Measurements from ENCODE around the gene PPM1H.

The PPM1H gene

DNA sequence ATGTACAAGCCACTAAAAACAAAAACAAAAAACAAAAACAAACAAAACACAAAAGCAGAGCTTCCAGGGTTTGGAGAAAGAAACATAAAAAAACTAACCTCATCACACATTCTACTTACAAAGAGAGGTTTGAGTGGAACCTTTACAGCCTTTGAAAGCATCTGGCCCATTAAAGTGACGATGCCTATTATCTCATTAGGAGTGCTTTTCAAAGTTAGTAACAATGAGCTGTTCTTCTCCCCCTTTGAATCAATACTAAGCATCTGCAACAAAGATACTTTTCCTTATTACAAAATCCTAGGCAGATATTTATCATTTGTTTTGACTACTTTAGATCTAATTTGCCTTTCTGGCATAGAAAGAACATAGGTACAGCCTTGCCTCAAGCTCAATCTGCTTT lies 217.3 kb downstream of the PPM1H start:
- no peak for DNase-seq (ENCODE audit: low read depth)
- no peak overlapping the region for H3K4me3 ChIP-seq (replicated peaks; ENCODE audit: low read depth, low read length)
- TF ChIP-seq, protein P1, sequence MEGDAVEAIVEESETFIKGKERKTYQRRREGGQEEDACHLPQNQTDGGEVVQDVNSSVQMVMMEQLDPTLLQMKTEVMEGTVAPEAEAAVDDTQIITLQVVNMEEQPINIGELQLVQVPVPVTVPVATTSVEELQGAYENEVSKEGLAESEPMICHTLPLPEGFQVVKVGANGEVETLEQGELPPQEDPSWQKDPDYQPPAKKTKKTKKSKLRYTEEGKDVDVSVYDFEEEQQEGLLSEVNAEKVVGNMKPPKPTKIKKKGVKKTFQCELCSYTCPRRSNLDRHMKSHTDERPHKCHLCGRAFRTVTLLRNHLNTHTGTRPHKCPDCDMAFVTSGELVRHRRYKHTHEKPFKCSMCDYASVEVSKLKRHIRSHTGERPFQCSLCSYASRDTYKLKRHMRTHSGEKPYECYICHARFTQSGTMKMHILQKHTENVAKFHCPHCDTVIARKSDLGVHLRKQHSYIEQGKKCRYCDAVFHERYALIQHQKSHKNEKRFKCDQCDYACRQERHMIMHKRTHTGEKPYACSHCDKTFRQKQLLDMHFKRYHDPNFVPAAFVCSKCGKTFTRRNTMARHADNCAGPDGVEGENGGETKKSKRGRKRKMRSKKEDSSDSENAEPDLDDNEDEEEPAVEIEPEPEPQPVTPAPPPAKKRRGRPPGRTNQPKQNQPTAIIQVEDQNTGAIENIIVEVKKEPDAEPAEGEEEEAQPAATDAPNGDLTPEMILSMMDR (IDR thresholded peaks at IDR 0.05; ENCODE audit: low read length, missing control alignments), result no peak

DNA sequence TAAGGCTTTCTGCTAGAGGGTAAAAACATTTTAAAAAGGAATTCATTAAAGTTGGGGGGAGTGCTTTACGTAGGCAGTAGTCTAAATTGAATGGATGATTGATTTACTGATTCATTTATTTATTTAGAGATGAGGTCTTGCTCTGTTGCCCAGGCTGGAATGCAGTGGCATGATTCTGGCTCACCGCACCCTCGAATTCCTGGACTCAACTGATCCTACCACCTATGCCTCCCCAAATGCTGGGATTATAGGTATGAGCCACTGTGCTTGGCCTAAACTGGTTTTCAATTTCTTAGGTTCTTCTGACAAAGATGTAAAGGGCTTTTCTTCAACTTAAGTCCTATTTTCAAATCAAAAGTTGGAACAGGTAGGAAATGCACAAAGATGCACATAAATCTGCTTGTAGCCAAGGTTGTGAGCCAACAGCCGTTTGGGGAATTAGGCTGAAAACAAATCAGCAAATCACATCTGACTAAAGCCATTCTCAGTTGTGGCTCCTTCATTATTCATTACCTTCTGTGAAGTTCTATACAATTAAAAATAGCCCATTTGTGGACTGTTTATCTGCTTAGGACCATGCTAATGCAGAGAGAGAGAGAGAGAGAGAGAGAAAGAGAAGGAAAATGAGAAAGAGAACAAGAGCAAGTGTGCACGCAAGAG lies 218.0 kb downstream of the PPM1H start:
- DNase-seq (ENCODE audit: low read depth), result no peak
- no peak overlapping the region for H3K4me3 ChIP-seq (replicated peaks; ENCODE audit: low read depth, low read length)
- TF ChIP-seq, protein P1 (IDR thresholded peaks at IDR 0.05; ENCODE audit: low read length, missing control alignments), result no peak

DNA sequence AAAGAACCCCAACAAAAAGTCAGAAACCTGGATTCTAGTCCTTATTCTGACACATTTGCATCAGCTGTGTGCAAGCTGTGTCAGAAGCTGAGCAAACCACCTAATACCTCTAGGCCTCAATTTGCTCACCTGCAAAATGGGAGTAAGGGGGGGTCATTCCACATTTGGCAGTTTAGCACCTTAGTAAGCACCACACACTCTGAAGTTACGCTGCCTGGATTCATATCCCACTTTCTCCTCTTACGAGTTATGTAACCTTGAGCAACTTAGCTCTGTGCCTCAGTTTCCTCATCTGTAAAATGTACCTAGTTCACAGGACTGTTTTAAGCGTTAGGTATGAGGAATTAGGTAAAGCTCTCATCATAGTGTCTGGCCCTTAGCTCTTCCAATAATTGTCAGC lies 218.9 kb downstream of the PPM1H start:
- H3K4me3 ChIP-seq (replicated peaks; ENCODE audit: low read depth, low read length), result no peak overlapping the region
- TF ChIP-seq, protein P1 (IDR thresholded peaks at IDR 0.05; ENCODE audit: low read length, missing control alignments), result no peak
- no peak for DNase-seq (ENCODE audit: low read depth)

DNA sequence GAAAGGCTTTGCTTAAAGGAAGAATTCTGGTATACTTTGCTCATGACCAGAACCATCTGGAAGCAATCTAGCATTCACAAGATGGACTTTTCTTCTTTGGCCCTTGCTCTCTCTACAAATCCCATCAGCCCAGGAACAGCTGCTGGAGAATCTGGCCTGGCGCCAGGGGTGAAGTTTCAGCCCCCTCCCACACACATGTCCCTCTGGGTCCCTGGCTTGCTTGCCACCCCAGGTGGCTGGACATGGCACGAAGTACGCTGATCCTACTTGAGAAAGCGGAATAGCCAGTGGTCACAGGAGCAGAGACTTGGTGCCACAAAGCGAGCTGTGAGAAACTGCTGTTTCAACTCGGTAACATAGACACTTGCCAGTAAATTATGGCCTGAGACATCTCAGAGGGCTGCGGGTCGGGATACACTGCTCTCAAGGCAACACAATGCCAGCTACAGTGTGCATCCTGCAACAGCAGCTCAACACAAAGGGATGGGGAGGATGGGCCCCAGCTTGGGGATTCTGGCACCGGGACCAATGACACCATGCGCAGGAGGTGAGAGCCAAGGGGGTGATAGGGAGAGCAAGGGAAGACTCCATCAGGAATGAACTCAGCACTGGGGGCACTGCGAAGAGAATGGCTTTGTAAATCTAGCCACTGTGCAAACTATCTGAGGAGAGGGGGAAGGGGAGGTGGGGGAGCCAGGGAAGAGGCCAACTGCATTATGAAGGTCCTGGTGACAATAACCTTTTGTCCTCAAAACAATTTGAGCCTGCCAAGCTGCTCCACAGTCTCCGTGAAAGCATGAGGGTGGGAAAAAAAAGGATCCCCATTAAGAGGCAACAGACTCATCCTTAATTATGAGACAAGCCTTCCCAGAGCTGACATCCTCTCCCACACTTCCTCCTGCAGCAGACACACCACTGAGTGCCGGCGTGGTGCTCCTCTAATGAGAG lies 219.9 kb downstream of the PPM1H start:
- TF ChIP-seq, protein P1 (IDR thresholded peaks at IDR 0.05; ENCODE audit: low read length, missing control alignments), result no peak
- no peak for DNase-seq (ENCODE audit: low read depth)
- no peak overlapping the region for H3K4me3 ChIP-seq (replicated peaks; ENCODE audit: low read depth, low read length)

DNA sequence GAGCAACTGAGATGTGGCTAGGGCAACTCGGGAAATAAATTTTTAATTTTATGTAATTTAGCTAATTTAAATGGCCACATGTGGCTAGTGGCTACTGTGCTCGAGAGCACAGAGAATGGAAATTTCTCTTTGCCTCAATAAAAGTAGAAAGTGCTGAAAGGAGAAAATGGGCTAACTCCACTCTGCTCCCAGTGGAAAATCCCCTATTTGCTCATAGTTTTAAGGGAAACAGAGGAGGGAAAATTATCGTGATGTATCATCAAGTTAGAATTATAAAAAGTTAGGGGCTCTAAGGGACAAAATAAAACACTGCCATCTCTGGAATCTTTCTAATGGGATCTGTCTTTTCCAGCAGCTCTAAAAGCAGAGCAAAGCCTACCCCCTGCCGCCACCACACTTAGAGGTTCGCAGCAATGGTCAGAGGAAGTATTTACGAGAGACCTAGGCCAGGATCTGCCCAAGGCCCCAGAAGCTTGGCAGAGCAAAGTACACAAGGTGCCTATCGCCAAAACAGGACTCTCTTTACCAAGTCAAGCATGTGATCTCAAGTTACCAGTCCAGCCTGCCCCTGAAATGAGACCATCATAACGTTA lies 220.7 kb downstream of the PPM1H start:
- TF ChIP-seq, protein P1 (IDR thresholded peaks at IDR 0.05; ENCODE audit: low read length, missing control alignments), result no peak
- no peak overlapping the region for H3K4me3 ChIP-seq (replicated peaks; ENCODE audit: low read depth, low read length)

DNA sequence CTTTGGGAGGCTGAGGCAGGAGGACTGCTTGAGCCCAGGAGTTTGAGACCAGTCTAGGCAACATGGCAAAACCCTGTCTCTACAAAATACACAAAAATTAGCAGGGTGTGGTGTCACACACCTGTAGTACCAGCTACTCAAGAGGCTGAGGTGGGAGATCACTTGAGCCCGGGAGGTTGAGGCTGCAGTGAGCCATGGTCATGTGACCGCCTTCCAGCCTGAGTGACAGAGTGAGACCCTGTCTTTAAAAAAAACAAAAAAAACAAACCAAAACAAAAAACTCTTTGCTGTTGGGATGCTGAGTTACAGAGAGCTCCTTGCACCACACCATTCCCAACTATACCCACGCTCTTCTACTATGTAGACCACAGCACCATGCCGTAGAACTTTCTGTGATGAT lies 221.2 kb downstream of the PPM1H start:
- DNase-seq (ENCODE audit: low read depth), result no peak
- no peak overlapping the region for H3K4me3 ChIP-seq (replicated peaks; ENCODE audit: low read depth, low read length)
- TF ChIP-seq, protein P1 (IDR thresholded peaks at IDR 0.05; ENCODE audit: low read length, missing control alignments), result no peak

More for the DNA sequence above, 220.7 kb downstream of the PPM1H start:
- no peak for DNase-seq (ENCODE audit: low read depth)

All from fibroblast of pulmonary artery (primary cell).